Naive B cell (primary cell): ENCODE measurements around the gene PTK7. TPM values are rescaled to one million over a fixed set of nuclear protein-coding genes. Genes with fewer than 3 reads are reported as not detected.
A peak's percentile ranks its signal among the peaks of the same experiment; 100 is the strongest.

Experiments
- ATAC-seq, 2 donors: fragments of 150-1000 bp; cut with Tn5 transposase; 2 replicates each; pipeline ENCODE4 v1.10.0; 2021; ENCODE audit warnings: low read depth in 2 of 2, mild to moderate bottlenecking in 2 of 2, moderate library complexity in 2 of 2
- DNase-seq: peaks from one replicate; pipeline ENCODE4 v3.0.0; 2022
- H3K27ac Mint-ChIP-seq, 6 donors: one replicate each; pipeline ENCODE4 v1.8.0; 2020 to 2022; ENCODE audit warnings: mild to moderate bottlenecking in 6 of 6, mixed read lengths in 6 of 6, moderate library complexity in 5 of 6, inconsistent platforms in 2 of 6
- H3K27me3 Mint-ChIP-seq, 3 donors: one replicate each; pipeline ENCODE4 v1.8.0; 2021 to 2022; ENCODE audit warnings: mixed read lengths in 3 of 3, mild to moderate bottlenecking in 1 of 3
- H3K36me3 Mint-ChIP-seq, 2 donors: one replicate each; pipeline ENCODE4 v1.8.0; 2020 to 2022; ENCODE audit warnings: mixed read lengths in 2 of 2, inconsistent platforms in 1 of 2, mild to moderate bottlenecking in 1 of 2
- H3K4me1 Mint-ChIP-seq, 3 donors: one replicate each; pipeline ENCODE4 v1.8.0; 2020 to 2022; ENCODE audit warnings: mixed read lengths in 3 of 3, inconsistent platforms in 1 of 3, mild to moderate bottlenecking in 1 of 3, moderate library complexity in 1 of 3
- H3K4me3 Mint-ChIP-seq, 8 donors: one replicate each; pipeline ENCODE4 v1.8.0; 2020 to 2022; ENCODE audit warnings: mild to moderate bottlenecking in 8 of 8, mixed read lengths in 8 of 8, moderate library complexity in 8 of 8, inconsistent platforms in 2 of 8
- H3K9me3 Mint-ChIP-seq, 7 donors: one replicate each; pipeline ENCODE4 v1.8.0; 2020 to 2022; ENCODE audit warnings: mixed read lengths in 7 of 7, mild to moderate bottlenecking in 5 of 7, inconsistent platforms in 2 of 7, moderate library complexity in 1 of 7
- polyA plus RNA-seq, 6 donors: library from polyadenylated mRNA; unstranded; fragments of 300-500 nt; fragmentation: Illumina TruSeq; gene quantifications; one replicate each; pipeline ENCODE4 v1.2.3, GENCODE V29; 2021; ENCODE audit warnings: low read depth in 6 of 6

Gene PTK7
- polyA plus RNA-seq, 6 donors from 2014 or later, result not detected

- no peaks in the 10 kb centered on the region for H3K9me3 Mint-ChIP-seq
- H3K27me3 Mint-ChIP-seq, result no peaks in the 10 kb centered on the region
- peaks cover 33 to 49% (median 43%) of the 10 kb centered on the region in 3 donors for H3K4me1 Mint-ChIP-seq
- peak overlapping the region; percentile 89 to 99 (median 98) for H3K4me3 Mint-ChIP-seq
- DNase-seq (no peak), ATAC-seq (no peak)
- peaks cover 4 to 32% of the 10 kb centered on the region in 2 donors for H3K36me3 Mint-ChIP-seq
- H3K27ac Mint-ChIP-seq, result peak overlapping the region; percentile 98 to 100 (median 98)
Observed at GRCh38 chr6:43060034-43060754, 15.9 kb upstream of the PTK7 start.

GRCh38 chr6:43060755-43061633 is 15.1 kb upstream of the PTK7 start:
- Mint-ChIP-seq H3K4me3 (peak overlapping the region; percentile 60 to 99 (median 98)), H3K27me3 (no peaks in the 10 kb centered on the region), H3K27ac (peak overlapping the region in 5 of 6 donors; percentile 32 to 98 (median 76)), H3K4me1 (peaks cover 33 to 47% (median 38%) of the 10 kb centered on the region in 3 donors), H3K36me3 (peaks cover 4 to 29% of the 10 kb centered on the region in 2 donors), H3K9me3 (no peaks in the 10 kb centered on the region)
- DNase-seq (no peak), ATAC-seq (no peak)

GRCh38 chr6:43061861-43062260 is 14.3 kb upstream of the PTK7 start:
- H3K27ac Mint-ChIP-seq, result peak overlapping the region in 1 of 6 donors; percentile 73
- H3K4me1 Mint-ChIP-seq, result peaks cover 33 to 43% (median 36%) of the 10 kb centered on the region in 3 donors
- no peaks in the 10 kb centered on the region for H3K27me3 Mint-ChIP-seq
- ATAC-seq (no peak), DNase-seq (no peak)
- H3K36me3 Mint-ChIP-seq, result peaks cover 4 to 37% of the 10 kb centered on the region in 2 donors
- no peaks in the 10 kb centered on the region for H3K9me3 Mint-ChIP-seq
- peak overlapping the region in 1 of 8 donors; percentile 96 for H3K4me3 Mint-ChIP-seq

GRCh38 chr6:43062818-43063217 is 13.3 kb upstream of the PTK7 start:
- peak overlapping the region in 2 of 8 donors; percentile 40 to 68 for H3K4me3 Mint-ChIP-seq
- H3K36me3 Mint-ChIP-seq, result peaks cover 4 to 38% of the 10 kb centered on the region in 2 donors
- H3K9me3 Mint-ChIP-seq, result no peaks in the 10 kb centered on the region
- no peak overlapping the region for H3K27ac Mint-ChIP-seq
- ATAC-seq, result no peak
- peaks cover 33 to 38% (median 36%) of the 10 kb centered on the region in 3 donors for H3K4me1 Mint-ChIP-seq
- no peaks in the 10 kb centered on the region for H3K27me3 Mint-ChIP-seq
- no peak for DNase-seq

- peak; percentile 51 to 62 for ATAC-seq
- Mint-ChIP-seq H3K4me1 (peaks cover 0 to 4% (median 0%) of the 10 kb centered on the region in 3 donors), H3K36me3 (peaks cover 18 to 39% of the 10 kb centered on the region in 2 donors), H3K9me3 (no peaks in the 10 kb centered on the region), H3K27ac (peak overlapping the region in 2 of 6 donors; percentile 8 to 21), H3K4me3 (no peak overlapping the region), H3K27me3 (no peaks in the 10 kb centered on the region)
- DNase-seq, result no peak
Observed at GRCh38 chr6:43070028-43070632, 6.0 kb upstream of the PTK7 start.

GRCh38 chr6:43074847-43075669 is 1.1 kb upstream of the PTK7 start:
- peaks cover 0 to 22% (median 9%) of the 10 kb centered on the region in 3 donors for H3K4me1 Mint-ChIP-seq

GRCh38 chr6:43076464-43077332 is 584 bp downstream of the PTK7 start:
- no peak for DNase-seq
- H3K4me3 Mint-ChIP-seq, result peak overlapping the region; percentile 47 to 82 (median 69)
- H3K36me3 Mint-ChIP-seq, result peaks cover 14 to 16% of the 10 kb centered on the region in 2 donors
- H3K27me3 Mint-ChIP-seq, result peaks cover 13 to 19% (median 17%) of the 10 kb centered on the region in 3 donors
- peaks cover 0 to 2% (median 0%) of the 10 kb centered on the region in 7 donors for H3K9me3 Mint-ChIP-seq
- peak; percentile 23 to 32 for ATAC-seq
- H3K27ac Mint-ChIP-seq, result no peak overlapping the region
- H3K4me1 Mint-ChIP-seq, result peaks cover 0 to 20% (median 9%) of the 10 kb centered on the region in 3 donors

More at GRCh38 chr6:43074847-43075669, 1.1 kb upstream of the PTK7 start:
- Mint-ChIP-seq H3K9me3 (peaks cover 0 to 2% (median 0%) of the 10 kb centered on the region in 7 donors), H3K27me3 (peaks cover 13 to 19% (median 17%) of the 10 kb centered on the region in 3 donors), H3K27ac (no peak overlapping the region), H3K4me3 (peak overlapping the region in 7 of 8 donors; percentile 15 to 85 (median 75)), H3K36me3 (peaks cover 18 to 27% of the 10 kb centered on the region in 2 donors)
- ATAC-seq, result no peak
- DNase-seq, result no peak

- Mint-ChIP-seq H3K4me1 (peaks cover 0 to 20% (median 9%) of the 10 kb centered on the region in 3 donors), H3K27me3 (peaks cover 13 to 19% (median 17%) of the 10 kb centered on the region in 3 donors), H3K27ac (no peak overlapping the region), H3K4me3 (peak overlapping the region; percentile 47 to 82 (median 69)), H3K36me3 (peaks cover 8 to 11% of the 10 kb centered on the region in 2 donors), H3K9me3 (peaks cover 0 to 2% (median 0%) of the 10 kb centered on the region in 7 donors)
- no peak for DNase-seq
- ATAC-seq, result no peak
Observed at GRCh38 chr6:43077333-43077809, 1.3 kb downstream of the PTK7 start.

- H3K36me3 Mint-ChIP-seq, result peaks cover under 1 to 4% of the 10 kb centered on the region in 2 donors
Observed at GRCh38 chr6:43077981-43078511, 1.9 kb downstream of the PTK7 start.

GRCh38 chr6:43078691-43079090 is 2.6 kb downstream of the PTK7 start:
- Mint-ChIP-seq H3K4me1 (peaks cover 0 to 20% (median 9%) of the 10 kb centered on the region in 3 donors), H3K27ac (peak overlapping the region in 1 of 6 donors; percentile 73), H3K4me3 (no peak overlapping the region), H3K27me3 (peaks cover 17 to 19% (median 17%) of the 10 kb centered on the region in 3 donors), H3K9me3 (peaks cover 0 to 2% (median 0%) of the 10 kb centered on the region in 7 donors), H3K36me3 (peaks cover 0 to 3% of the 10 kb centered on the region in 2 donors)
- DNase-seq (no peak), ATAC-seq (no peak)

More at GRCh38 chr6:43077981-43078511, 1.9 kb downstream of the PTK7 start:
- DNase-seq, result no peak
- H3K4me3 Mint-ChIP-seq, result peak overlapping the region in 4 of 8 donors; percentile 12 to 60 (median 32)
- ATAC-seq, result no peak
- peaks cover 13 to 19% (median 17%) of the 10 kb centered on the region in 3 donors for H3K27me3 Mint-ChIP-seq
- no peak overlapping the region for H3K27ac Mint-ChIP-seq
- peaks cover 0 to 20% (median 9%) of the 10 kb centered on the region in 3 donors for H3K4me1 Mint-ChIP-seq
- H3K9me3 Mint-ChIP-seq, result peaks cover 0 to 2% (median 0%) of the 10 kb centered on the region in 7 donors

GRCh38 chr6:43081043-43081442 is 4.9 kb downstream of the PTK7 start:
- DNase-seq (no peak), ATAC-seq (no peak)
- Mint-ChIP-seq H3K4me1 (peaks cover 0 to 13% (median 9%) of the 10 kb centered on the region in 3 donors), H3K36me3 (no peaks in the 10 kb centered on the region), H3K27me3 (peaks cover 17 to 21% (median 19%) of the 10 kb centered on the region in 3 donors), H3K9me3 (peaks cover 0 to 2% (median 0%) of the 10 kb centered on the region in 7 donors), H3K27ac (peak overlapping the region in 1 of 6 donors; percentile 10), H3K4me3 (peak overlapping the region in 1 of 8 donors; percentile 62)
